ENCODE data around the gene PIK3CD. TPM values are rescaled to one million over a fixed set of nuclear protein-coding genes. Genes with fewer than 3 reads are reported as not detected.
A peak's percentile ranks its signal among the peaks of the same experiment; 100 is the strongest.

The PIK3CD gene
- total RNA-seq, 1 donor = 14.1 TPM

GRCh38 chr1:9629445-9630201 is 21.9 kb upstream of the PIK3CD start:
- H3K4me3 ChIP-seq (ENCODE audit: insufficient read depth, low read length) = no peak overlapping the region
- H3K27ac ChIP-seq (ENCODE audit: low read depth, low read length) = no peak overlapping the region
- H3K36me3 ChIP-seq (ENCODE audit: insufficient read depth, low read length) = no peaks in the 10 kb centered on the region
- peak; percentile 62 for DNase-seq (ENCODE audit: insufficient read length, low spot score, missing footprints)
- H3K79me2 ChIP-seq (ENCODE audit: insufficient read depth, low read length) = no peaks in the 10 kb centered on the region
- H3K4me2 ChIP-seq (ENCODE audit: insufficient read depth, low read length) = no peak overlapping the region
- no peak overlapping the region for H2AFZ ChIP-seq (ENCODE audit: low read length)
- TF ChIP-seq CTCF (IDR thresholded peaks at IDR 0.05; ENCODE audit: extremely low read depth, low read depth, low read length) = no peak
- H3K9me3 ChIP-seq (ENCODE audit: low read depth, low read length) = no peaks in the 10 kb centered on the region
- H4K20me1 ChIP-seq (ENCODE audit: insufficient read depth, low read length) = no peaks in the 10 kb centered on the region
- H3K27me3 ChIP-seq (ENCODE audit: insufficient read depth, low read length) = no peaks in the 10 kb centered on the region
- H3K4me1 ChIP-seq (ENCODE audit: insufficient read depth, low read length) = no peaks in the 10 kb centered on the region

- Histone ChIP-seq H3K27ac (ENCODE audit: low read depth, low read length) (no peak overlapping the region), H4K20me1 (ENCODE audit: insufficient read depth, low read length) (no peaks in the 10 kb centered on the region), H3K9me3 (ENCODE audit: low read depth, low read length) (no peaks in the 10 kb centered on the region), H3K27me3 (ENCODE audit: insufficient read depth, low read length) (no peaks in the 10 kb centered on the region), H3K36me3 (ENCODE audit: insufficient read depth, low read length) (no peaks in the 10 kb centered on the region), H2AFZ (ENCODE audit: low read length) (no peak overlapping the region), H3K79me2 (ENCODE audit: insufficient read depth, low read length) (no peaks in the 10 kb centered on the region), H3K4me3 (ENCODE audit: insufficient read depth, low read length) (no peak overlapping the region), H3K4me2 (ENCODE audit: insufficient read depth, low read length) (no peak overlapping the region), H3K4me1 (ENCODE audit: insufficient read depth, low read length) (no peaks in the 10 kb centered on the region)
- no peak for TF ChIP-seq CTCF (IDR thresholded peaks at IDR 0.05; ENCODE audit: extremely low read depth, low read depth, low read length)
- DNase-seq (ENCODE audit: insufficient read length, low spot score, missing footprints) = peak; percentile 64
These were observed 21.0 kb upstream of the PIK3CD start for GRCh38 chr1:9630331-9631111.

DNA sequence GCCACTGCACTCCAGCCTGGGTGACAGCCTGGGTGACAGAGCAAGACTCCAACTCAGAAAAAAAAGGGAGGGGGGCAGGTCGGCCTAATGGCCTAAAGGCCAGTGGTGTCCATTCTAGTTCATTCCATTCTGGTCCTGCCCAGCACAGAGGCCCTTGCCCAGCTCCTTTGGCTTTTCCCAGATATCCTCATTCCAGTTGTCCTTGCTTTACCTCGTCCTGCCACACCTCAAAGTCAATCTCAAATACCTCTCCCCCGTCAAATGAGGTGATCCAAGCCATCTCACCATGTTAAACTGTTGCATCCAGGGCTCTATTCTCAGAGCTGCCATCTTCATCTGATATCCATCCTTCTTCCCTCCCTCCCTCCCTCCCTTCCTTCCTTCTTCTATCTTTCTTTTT is 19.9 kb upstream of the PIK3CD start:
- no peaks in the 10 kb centered on the region for H3K4me1 ChIP-seq (ENCODE audit: insufficient read depth, low read length)
- no peak overlapping the region for H3K4me3 ChIP-seq (ENCODE audit: insufficient read depth, low read length)
- no peak overlapping the region for H2AFZ ChIP-seq (ENCODE audit: low read length)
- no peaks in the 10 kb centered on the region for H4K20me1 ChIP-seq (ENCODE audit: insufficient read depth, low read length)
- H3K27ac ChIP-seq (ENCODE audit: low read depth, low read length) = no peak overlapping the region
- no peaks in the 10 kb centered on the region for H3K9me3 ChIP-seq (ENCODE audit: low read depth, low read length)
- no peak for DNase-seq (ENCODE audit: insufficient read length, low spot score, missing footprints)
- H3K79me2 ChIP-seq (ENCODE audit: insufficient read depth, low read length) = no peaks in the 10 kb centered on the region
- no peak overlapping the region for H3K4me2 ChIP-seq (ENCODE audit: insufficient read depth, low read length)
- no peaks in the 10 kb centered on the region for H3K36me3 ChIP-seq (ENCODE audit: insufficient read depth, low read length)
- TF ChIP-seq CTCF (IDR thresholded peaks at IDR 0.05; ENCODE audit: extremely low read depth, low read depth, low read length) = no peak
- H3K27me3 ChIP-seq (ENCODE audit: insufficient read depth, low read length) = no peaks in the 10 kb centered on the region

DNA sequence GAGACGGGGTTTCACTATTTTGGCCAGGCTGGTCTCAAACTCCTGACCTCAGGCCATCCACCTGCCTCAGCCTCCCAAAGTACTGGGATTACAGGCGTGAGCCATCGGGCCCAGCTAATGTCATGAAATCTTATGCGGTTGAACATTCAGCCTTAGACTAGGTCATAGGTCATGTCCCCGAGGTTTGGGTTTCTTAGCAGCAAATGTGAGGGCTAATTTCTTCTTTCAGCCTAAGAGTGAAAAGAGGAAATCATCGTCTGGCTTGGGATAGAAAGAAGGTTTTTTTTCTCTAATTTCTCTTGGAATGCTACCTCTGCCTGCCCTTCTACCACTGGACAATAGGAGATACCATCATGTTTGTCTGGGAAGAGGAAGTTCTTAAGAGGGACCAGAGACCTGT is 18.0 kb upstream of the PIK3CD start:
- Histone ChIP-seq H3K4me1 (ENCODE audit: insufficient read depth, low read length) (no peaks in the 10 kb centered on the region), H3K36me3 (ENCODE audit: insufficient read depth, low read length) (no peaks in the 10 kb centered on the region), H3K4me2 (ENCODE audit: insufficient read depth, low read length) (no peak overlapping the region), H3K79me2 (ENCODE audit: insufficient read depth, low read length) (no peaks in the 10 kb centered on the region), H3K27ac (ENCODE audit: low read depth, low read length) (no peak overlapping the region), H2AFZ (ENCODE audit: low read length) (no peak overlapping the region), H3K9me3 (ENCODE audit: low read depth, low read length) (no peaks in the 10 kb centered on the region), H3K4me3 (ENCODE audit: insufficient read depth, low read length) (no peak overlapping the region), H4K20me1 (ENCODE audit: insufficient read depth, low read length) (no peaks in the 10 kb centered on the region), H3K27me3 (ENCODE audit: insufficient read depth, low read length) (no peaks in the 10 kb centered on the region)
- TF ChIP-seq CTCF (IDR thresholded peaks at IDR 0.05; ENCODE audit: extremely low read depth, low read depth, low read length) = no peak
- peak; percentile 54 for DNase-seq (ENCODE audit: insufficient read length, low spot score, missing footprints)

Measured in osteoblast (primary cell).